HL-60 (cell line): ENCODE results near the gene HS3ST3A1.
"Not testable (repeated sequence)": the region's sequence is repeated elsewhere in the genome, so short reads cannot be mapped to it uniquely, and the experiment has no call there.

Experiments
- DNase-seq, 2 experiments: peaks; one replicate each; pipeline ENCODE4 v3.0.0-alpha.2; 2010 to 2020; ENCODE audit warnings: low read depth in 1 of 2, low spot score in 1 of 2
- H3K27ac ChIP-seq: fragments of 250-450 bp; sonication (Bioruptor Pico); replicated peaks from 2 replicates; pipeline ENCODE4 v1.5.1; 2020; ENCODE audit warnings: mild to moderate bottlenecking, moderate library complexity
- H3K27me3 ChIP-seq: fragments of 250-450 bp; sonication (Bioruptor Pico); 2 replicates; pipeline ENCODE4 v1.5.1; 2021; ENCODE audit warnings: mild to moderate bottlenecking, moderate library complexity; ENCODE audit not compliant: insufficient read depth, poor library complexity, severe bottlenecking
- H3K4me3 ChIP-seq: replicated peaks from 2 replicates; pipeline ENCODE4 v1.5.1; 2011; ENCODE audit warnings: mild to moderate bottlenecking, control low read depth, low read length; ENCODE audit not compliant: insufficient read depth
- GABPA ChIP-seq: IDR thresholded peaks from 2 replicates; pipeline ENCODE4 v1.6.1; 2012; ENCODE audit warnings: low read depth
- POLR2AphosphoS5 ChIP-seq: IDR thresholded peaks from 2 replicates; pipeline ENCODE4 v1.6.1; 2012; ENCODE audit warnings: low read depth
- SPI1 ChIP-seq: IDR thresholded peaks from 2 replicates; pipeline ENCODE4 v1.6.1; 2012; ENCODE audit warnings: low read depth, mild to moderate bottlenecking, borderline replicate concordance
- TF ChIP-seq, protein P1 (sequence below): IDR thresholded peaks from one replicate; pipeline ENCODE4 v1.5.1; 2011; ENCODE audit warnings: low read length, control low read depth, inconsistent platforms; ENCODE audit not compliant: insufficient read depth
- TF ChIP-seq, protein P2 (sequence below): IDR thresholded peaks from 2 replicates; pipeline ENCODE4 v1.6.1; 2012; ENCODE audit warnings: low read depth; ENCODE audit not compliant: insufficient replicate concordance

The HS3ST3A1 gene

DNA sequence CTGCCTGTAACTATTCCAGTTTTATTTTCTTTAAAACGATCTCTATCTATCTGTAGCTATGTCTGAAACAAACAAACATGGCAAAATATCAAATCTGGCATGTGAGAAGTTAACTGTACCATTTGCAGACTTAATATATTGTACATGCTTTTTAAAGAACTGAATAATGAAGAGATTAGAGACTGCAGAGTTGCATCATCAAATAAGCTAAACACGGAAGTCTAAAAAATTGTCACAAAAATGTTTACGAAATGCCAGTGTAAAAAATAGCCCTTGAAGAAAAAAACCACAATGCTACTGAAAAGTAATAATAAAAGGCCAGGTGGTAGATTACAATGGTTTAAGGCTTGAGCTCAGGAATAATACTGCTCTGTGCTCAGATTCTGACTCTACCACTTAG lies 43.1 kb downstream of the HS3ST3A1 start:
- Histone ChIP-seq H3K4me3 (no peak overlapping the region), H3K27me3 (no peaks in the 10 kb centered on the region), H3K27ac (no peak overlapping the region)
- no peak for DNase-seq
- TF ChIP-seq, protein P1, sequence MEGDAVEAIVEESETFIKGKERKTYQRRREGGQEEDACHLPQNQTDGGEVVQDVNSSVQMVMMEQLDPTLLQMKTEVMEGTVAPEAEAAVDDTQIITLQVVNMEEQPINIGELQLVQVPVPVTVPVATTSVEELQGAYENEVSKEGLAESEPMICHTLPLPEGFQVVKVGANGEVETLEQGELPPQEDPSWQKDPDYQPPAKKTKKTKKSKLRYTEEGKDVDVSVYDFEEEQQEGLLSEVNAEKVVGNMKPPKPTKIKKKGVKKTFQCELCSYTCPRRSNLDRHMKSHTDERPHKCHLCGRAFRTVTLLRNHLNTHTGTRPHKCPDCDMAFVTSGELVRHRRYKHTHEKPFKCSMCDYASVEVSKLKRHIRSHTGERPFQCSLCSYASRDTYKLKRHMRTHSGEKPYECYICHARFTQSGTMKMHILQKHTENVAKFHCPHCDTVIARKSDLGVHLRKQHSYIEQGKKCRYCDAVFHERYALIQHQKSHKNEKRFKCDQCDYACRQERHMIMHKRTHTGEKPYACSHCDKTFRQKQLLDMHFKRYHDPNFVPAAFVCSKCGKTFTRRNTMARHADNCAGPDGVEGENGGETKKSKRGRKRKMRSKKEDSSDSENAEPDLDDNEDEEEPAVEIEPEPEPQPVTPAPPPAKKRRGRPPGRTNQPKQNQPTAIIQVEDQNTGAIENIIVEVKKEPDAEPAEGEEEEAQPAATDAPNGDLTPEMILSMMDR, result no peak
- no peak for TF ChIP-seq POLR2AphosphoS5
- TF ChIP-seq, protein P2, sequence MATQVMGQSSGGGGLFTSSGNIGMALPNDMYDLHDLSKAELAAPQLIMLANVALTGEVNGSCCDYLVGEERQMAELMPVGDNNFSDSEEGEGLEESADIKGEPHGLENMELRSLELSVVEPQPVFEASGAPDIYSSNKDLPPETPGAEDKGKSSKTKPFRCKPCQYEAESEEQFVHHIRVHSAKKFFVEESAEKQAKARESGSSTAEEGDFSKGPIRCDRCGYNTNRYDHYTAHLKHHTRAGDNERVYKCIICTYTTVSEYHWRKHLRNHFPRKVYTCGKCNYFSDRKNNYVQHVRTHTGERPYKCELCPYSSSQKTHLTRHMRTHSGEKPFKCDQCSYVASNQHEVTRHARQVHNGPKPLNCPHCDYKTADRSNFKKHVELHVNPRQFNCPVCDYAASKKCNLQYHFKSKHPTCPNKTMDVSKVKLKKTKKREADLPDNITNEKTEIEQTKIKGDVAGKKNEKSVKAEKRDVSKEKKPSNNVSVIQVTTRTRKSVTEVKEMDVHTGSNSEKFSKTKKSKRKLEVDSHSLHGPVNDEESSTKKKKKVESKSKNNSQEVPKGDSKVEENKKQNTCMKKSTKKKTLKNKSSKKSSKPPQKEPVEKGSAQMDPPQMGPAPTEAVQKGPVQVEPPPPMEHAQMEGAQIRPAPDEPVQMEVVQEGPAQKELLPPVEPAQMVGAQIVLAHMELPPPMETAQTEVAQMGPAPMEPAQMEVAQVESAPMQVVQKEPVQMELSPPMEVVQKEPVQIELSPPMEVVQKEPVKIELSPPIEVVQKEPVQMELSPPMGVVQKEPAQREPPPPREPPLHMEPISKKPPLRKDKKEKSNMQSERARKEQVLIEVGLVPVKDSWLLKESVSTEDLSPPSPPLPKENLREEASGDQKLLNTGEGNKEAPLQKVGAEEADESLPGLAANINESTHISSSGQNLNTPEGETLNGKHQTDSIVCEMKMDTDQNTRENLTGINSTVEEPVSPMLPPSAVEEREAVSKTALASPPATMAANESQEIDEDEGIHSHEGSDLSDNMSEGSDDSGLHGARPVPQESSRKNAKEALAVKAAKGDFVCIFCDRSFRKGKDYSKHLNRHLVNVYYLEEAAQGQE, result no peak
- TF ChIP-seq GABPA, result no peak
- TF ChIP-seq SPI1, result no peak

DNA sequence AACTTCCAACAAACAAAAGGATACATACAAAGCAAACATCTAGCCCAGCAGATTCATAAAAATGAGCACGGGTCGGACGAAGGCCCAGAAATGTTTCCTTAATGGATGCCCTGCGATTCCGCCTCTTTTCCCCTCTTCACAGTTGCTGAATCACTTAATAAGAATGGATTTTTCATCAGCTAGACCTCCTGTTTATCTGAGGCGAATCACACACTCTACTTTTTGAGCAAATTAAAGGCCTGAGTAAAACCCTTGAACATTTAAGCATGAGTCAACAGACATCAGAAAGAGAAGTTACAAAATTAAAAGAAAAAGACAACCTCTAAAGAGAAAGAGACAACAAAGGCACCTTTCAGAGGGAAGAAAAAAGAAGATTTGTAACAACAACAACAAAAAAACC lies 44.7 kb downstream of the HS3ST3A1 start:
- no peak for DNase-seq
- TF ChIP-seq SPI1 (no peak), GABPA (no peak), POLR2AphosphoS5 (no peak)
- TF ChIP-seq, protein P2, result no peak
- TF ChIP-seq, protein P1, result no peak
- Histone ChIP-seq H3K27me3 (no peaks in the 10 kb centered on the region), H3K4me3 (no peak overlapping the region), H3K27ac (no peak overlapping the region)

DNA sequence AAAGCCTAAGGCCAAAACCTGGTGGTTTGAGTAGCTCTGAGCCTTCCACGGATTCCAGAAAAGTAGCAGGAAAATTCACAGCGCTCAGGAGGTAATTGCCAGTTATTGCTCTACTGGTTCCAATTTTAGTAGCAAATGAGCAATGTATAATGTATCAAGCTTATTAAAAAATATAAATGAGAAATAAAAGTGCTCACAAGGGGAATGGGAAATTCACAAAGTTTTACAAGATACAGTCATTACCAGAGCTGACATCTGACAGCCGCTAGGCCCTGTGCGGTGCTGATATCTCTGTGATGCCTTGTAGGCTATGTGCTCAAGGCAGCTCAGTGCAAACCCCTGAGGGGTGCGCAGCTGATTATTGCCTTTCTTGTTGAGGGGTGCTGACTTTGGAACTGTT lies 47.5 kb downstream of the HS3ST3A1 start:
- no peak for TF ChIP-seq POLR2AphosphoS5
- no peak for DNase-seq
- H3K27me3 ChIP-seq, result no peaks in the 10 kb centered on the region

DNA sequence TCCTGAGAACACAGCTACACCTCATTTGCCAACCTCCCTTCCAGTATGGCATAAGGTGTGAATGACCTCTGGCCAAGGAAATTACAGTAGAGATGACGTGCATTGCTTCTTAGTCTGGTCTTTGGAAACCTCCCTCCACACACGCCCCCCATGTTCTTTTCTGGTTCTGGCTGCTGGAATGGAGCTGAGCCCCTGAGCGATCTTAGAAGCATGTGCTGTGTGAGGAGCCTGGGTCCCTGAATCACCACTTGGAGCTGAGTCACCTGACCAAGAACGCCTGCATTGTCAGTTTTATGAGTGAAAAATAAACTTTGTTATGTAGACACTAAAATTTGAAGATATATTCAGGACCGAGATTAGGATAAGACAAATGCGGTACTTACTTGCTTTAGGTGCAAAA lies 51.4 kb downstream of the HS3ST3A1 start:
- Histone ChIP-seq H3K4me3 (no peak overlapping the region), H3K27me3 (no peaks in the 10 kb centered on the region), H3K27ac (no peak overlapping the region)
- DNase-seq, result no peak
- TF ChIP-seq, protein P1, result no peak
- TF ChIP-seq POLR2AphosphoS5 (no peak), SPI1 (no peak), GABPA (no peak)
- TF ChIP-seq, protein P2, result no peak

More for the DNA sequence above, 47.5 kb downstream of the HS3ST3A1 start:
- Histone ChIP-seq H3K4me3 (no peak overlapping the region), H3K27ac (no peak overlapping the region)

DNA sequence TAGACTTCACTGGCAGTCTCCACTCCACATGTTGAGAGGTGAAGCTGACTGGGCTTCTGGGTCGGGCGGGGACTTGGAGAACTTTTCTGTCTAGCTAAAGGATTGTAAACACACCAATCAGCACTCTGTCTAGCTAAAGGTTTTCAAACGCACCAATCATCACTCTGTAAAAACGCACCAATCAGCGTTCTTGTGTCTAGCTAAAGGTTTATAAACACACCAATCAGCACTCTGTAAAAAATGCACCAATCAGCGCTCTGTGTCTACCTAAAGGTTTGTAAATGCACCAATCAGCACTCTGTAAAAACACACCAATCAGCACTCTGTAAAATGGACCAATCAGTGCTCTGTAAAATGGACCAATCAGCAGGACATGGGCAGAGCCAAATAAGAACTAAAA lies 53.2 kb downstream of the HS3ST3A1 start:
- H3K27ac ChIP-seq, H3K4me3 ChIP-seq, DNase-seq, H3K27me3 ChIP-seq: not testable (repeated sequence)
